ENCODE measurements around the gene APOBEC3C. TPM values are rescaled to one million over a fixed set of nuclear protein-coding genes. Genes with fewer than 3 reads are reported as not detected.
A peak's percentile ranks its signal among the peaks of the same experiment; 100 is the strongest.
"Not testable (repeated sequence)": the region's sequence is repeated elsewhere in the genome, so short reads cannot be mapped to it uniquely, and the experiment has no call there.

Gene APOBEC3C
- total and polyA plus RNA-seq, 2 of the 4 experiments (the other 2 are of a cell fraction): 6.6 to 32.0 TPM

DNA sequence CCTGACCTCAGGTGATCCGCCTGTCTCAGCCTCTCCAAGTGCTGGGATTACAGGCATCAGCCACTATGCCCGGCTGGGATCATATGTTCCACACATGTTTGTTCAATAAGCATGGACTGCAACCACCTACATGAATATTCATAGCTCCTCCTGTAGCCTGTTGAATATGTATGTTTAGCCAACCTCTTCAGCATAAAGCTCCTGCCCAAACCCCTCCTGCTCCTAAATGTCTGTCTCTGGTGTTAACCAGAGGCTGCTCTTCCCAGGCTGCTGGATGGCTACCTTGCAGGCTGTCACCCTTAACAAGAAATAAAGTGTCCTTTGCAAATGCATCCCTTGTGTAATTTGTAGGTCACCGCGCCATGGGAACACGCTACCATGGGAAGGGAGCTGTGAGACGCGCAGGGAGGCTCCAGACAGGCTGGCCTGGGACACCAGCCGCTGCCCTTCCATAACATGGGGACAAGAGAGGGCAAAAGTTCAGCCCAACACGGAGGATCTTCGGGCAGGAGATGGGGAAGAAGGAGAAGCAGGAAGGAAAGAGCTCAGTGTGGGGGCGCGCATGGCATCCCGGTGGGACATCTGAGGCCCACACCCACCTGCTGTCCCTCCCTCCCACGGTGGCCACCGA, 6.1 kb downstream of the APOBEC3C start:
- H2BK120ac ChIP-seq (ENCODE audit: low read depth, low read length); in situ Hi-C loops (cut with MboI; ENCODE audit: low sequenced_read_pairs); intact Hi-C loops (cut with micrococcal nuclease); H2BK5ac ChIP-seq (ENCODE audit: low read depth, low read length, poor library complexity, severe bottlenecking); H3K4me3 ChIP-seq (ENCODE audit: insufficient read depth, low read depth, low read length); H3K27me3 ChIP-seq (ENCODE audit: control insufficient read depth, insufficient read depth, low read length); H3K4ac ChIP-seq (ENCODE audit: low read depth, low read length); H4K20me1 ChIP-seq (ENCODE audit: insufficient read depth, low read length); H3K18ac ChIP-seq (ENCODE audit: low read depth, low read length); H4K91ac ChIP-seq (ENCODE audit: insufficient read depth, low read depth, low read length); ATAC-seq (ENCODE audit: low read depth); H3K9me3 ChIP-seq (ENCODE audit: control insufficient read depth, insufficient read depth, low read length); H2AK9ac ChIP-seq (replicated peaks; ENCODE audit: low read depth, low read length, poor library complexity); H3K23ac ChIP-seq (ENCODE audit: low read depth, low read length); H3K14ac ChIP-seq (replicated peaks; ENCODE audit: low read depth, low read length); BruUV-seq (replicated peaks); H2BK20ac ChIP-seq (ENCODE audit: low read depth, low read length); H3K56ac ChIP-seq (ENCODE audit: extremely low read depth, insufficient read depth, low read length); dilution Hi-C loops (cut with HindIII; ENCODE audit: low sequenced_read_pairs, unreplicated experiment); H3K27ac ChIP-seq (ENCODE audit: insufficient read depth, low read length); DNase-seq; POLR2A ChIA-PET (ENCODE audit: unreplicated experiment); H2AFZ ChIP-seq (replicated peaks; ENCODE audit: low read length, poor library complexity); CTCF ChIA-PET; H2AK5ac ChIP-seq (ENCODE audit: low read depth, low read length); H2BK15ac ChIP-seq (ENCODE audit: low read depth, low read length); H3K9me1 ChIP-seq (ENCODE audit: insufficient read depth, low read length): not testable (repeated sequence)
- Histone ChIP-seq H3K4me2 (ENCODE audit: low read depth, low read length) (peak overlapping the region; percentile 71), H3K4me1 (ENCODE audit: control insufficient read depth, insufficient read depth, low read length) (peaks cover 13% of the 10 kb centered on the region), H4K8ac (ENCODE audit: low read depth in 2 of 2, low read length in 2 of 2) (peak overlapping the region in 1 of 2 experiments; percentile 3; a peak in 1 of 4 replicates), H3K9ac (ENCODE audit: low read depth, low read length) (peak overlapping the region; percentile 20; the same call in 1 of the 2 replicates), H4K5ac (ENCODE audit: low read depth, low read length) (peak overlapping the region; percentile 45; the same call in 1 of the 2 replicates), H3K79me1 (ENCODE audit: low read depth in 1 of 2, low read length in 2 of 2) (peaks cover 8 to 31% of the 10 kb centered on the region in 2 experiments), H3K36me3 (ENCODE audit: control insufficient read depth, insufficient read depth, low read length) (peaks cover 13% of the 10 kb centered on the region; the same call in 1 of the 2 replicates)
- WGBS, 2 experiments (ENCODE audit: extremely low coverage in 2 of 2, insufficient read length in 1 of 2): 91% methylated on average over 6 of the region's 15 CpGs; no CpG with 5 or more reads in 1 of the 2 experiments
